B cell (primary cell): ENCODE data around the gene BTN3A1. TPM values are rescaled to one million over a fixed set of nuclear protein-coding genes. Genes with fewer than 3 reads are reported as not detected.

Experiments
- ATAC-seq: fragments of 200-7000 bp; cut with Tn5 transposase; one replicate; pipeline ENCODE4 v1.10.0; 2021; ENCODE audit warnings: low read depth, mild to moderate bottlenecking, moderate number of reproducible peaks, moderate library complexity
- CTCF ChIA-PET: fragments of 350-600 bp; sonication (Branson Sonifier 250); formaldehyde crosslinking; loops from one replicate; lab custom pipeline; 2021; ENCODE audit warnings: antibody characterized with exemption, inconsistent platforms; lab: Charles Lee
- POLR2A ChIA-PET: fragments of 350-600 bp; sonication (Branson Sonifier 250); formaldehyde crosslinking; loops from one replicate; lab custom pipeline; 2021; ENCODE audit warnings: antibody characterized with exemption; lab: Charles Lee
- DNase-seq: peaks from one replicate; pipeline ENCODE4 v3.0.0; 2013
- H2AFZ ChIP-seq: 2 replicates; pipeline ENCODE4 v1.6.1; 2012; ENCODE audit warnings: mild to moderate bottlenecking, low read depth, low read length; ENCODE audit not compliant: insufficient read depth, poor library complexity, severe bottlenecking
- H3K27ac ChIP-seq, 2 donors: 1 replicate in 1 of 2; 2 replicates in 1 of 2; pipeline ENCODE4 v1.5.1; 2012 to 2013; ENCODE audit warnings: low read length in 2 of 2, mild to moderate bottlenecking in 2 of 2, moderate library complexity in 1 of 2
- H3K27me3 ChIP-seq, 4 experiments: fragments of 200-600 bp in 1 of 4; sonication (generic) in 1 of 4; replicated peaks in 1 of 4; 1 replicate in 2 of 4; 2 replicates in 2 of 4; pipeline versions ENCODE4 v1.6.1 to v1.7.0; 2013 to 2016; ENCODE audit warnings: low read length in 3 of 4, mild to moderate bottlenecking in 2 of 4, mixed read lengths in 1 of 4, moderate library complexity in 1 of 4; ENCODE audit not compliant: insufficient read depth in 4 of 4, control insufficient read depth in 3 of 4; ENCODE audit errors: control extremely low read depth in 1 of 4
- H3K36me3 ChIP-seq, 2 experiments: replicated peaks in 1 of 2; 1 replicate in 1 of 2; 2 replicates in 1 of 2; pipeline versions ENCODE4 v1.6.1 to v1.7.1; 2013; ENCODE audit warnings: low read length in 1 of 2; ENCODE audit not compliant: insufficient read depth in 2 of 2, control insufficient read depth in 1 of 2; ENCODE audit errors: control extremely low read depth in 1 of 2, extremely low read depth in 1 of 2
- H3K4me1 ChIP-seq, 2 donors: fragments of 200-600 bp in 1 of 2; sonication (generic) in 1 of 2; 1 replicate in 1 of 2; 2 replicates in 1 of 2; pipeline versions ENCODE4 v1.5.1 to v1.6.1; 2013 to 2017; ENCODE audit warnings: low read length in 2 of 2; ENCODE audit not compliant: control insufficient read depth in 2 of 2, insufficient read depth in 2 of 2
- H3K4me2 ChIP-seq: replicated peaks from 2 replicates; pipeline ENCODE3; 2012; ENCODE audit warnings: mild to moderate bottlenecking, low read depth, low read length; ENCODE audit not compliant: poor library complexity, severe bottlenecking
- H3K4me3 ChIP-seq, 5 experiments: fragments of 200-600 bp in 1 of 5; sonication (generic) in 1 of 5; 1 replicate in 3 of 5; 2 replicates in 2 of 5; pipeline versions ENCODE4 v1.5.1 to v1.7.0; 2011 to 2016; ENCODE audit warnings: low read length in 4 of 5, mild to moderate bottlenecking in 4 of 5, low read depth in 2 of 5, control low read depth in 1 of 5, moderate library complexity in 1 of 5; ENCODE audit not compliant: insufficient read depth in 1 of 5; ENCODE audit errors: control extremely low read depth in 1 of 5, extremely low read depth in 1 of 5
- H3K79me2 ChIP-seq: fragments of 200-600 bp; sonication (generic); one replicate; pipeline ENCODE4 v1.6.0; 2016; ENCODE audit warnings: low read length; ENCODE audit not compliant: control insufficient read depth, insufficient read depth
- H3K9ac ChIP-seq: fragments of 200-600 bp; sonication (generic); 2 replicates; pipeline ENCODE4 v1.6.1; 2017; ENCODE audit warnings: mild to moderate bottlenecking, low read length, moderate library complexity
- H3K9me3 ChIP-seq, 3 donors: one replicate each; pipeline versions ENCODE4 v1.6.1 to v1.7.1; 2013; ENCODE audit warnings: low read length in 2 of 3; ENCODE audit not compliant: control insufficient read depth in 2 of 3, insufficient read depth in 1 of 3; ENCODE audit errors: control extremely low read depth in 1 of 3
- H4K20me1 ChIP-seq: 2 replicates; pipeline ENCODE4 v1.6.0; 2012; ENCODE audit warnings: mild to moderate bottlenecking, low read length; ENCODE audit not compliant: insufficient read depth, control insufficient read depth, poor library complexity, severe bottlenecking
- H3K27ac Mint-ChIP-seq: one replicate; pipeline ENCODE4 v1.8.0; 2021; ENCODE audit warnings: mixed read lengths
- H3K27me3 Mint-ChIP-seq: one replicate; pipeline ENCODE4 v1.8.0; 2021; ENCODE audit warnings: mixed read lengths
- H3K4me1 Mint-ChIP-seq: one replicate; pipeline ENCODE4 v1.8.0; 2021; ENCODE audit warnings: mixed read lengths
- H3K4me3 Mint-ChIP-seq: one replicate; pipeline ENCODE4 v1.8.0; 2021; ENCODE audit warnings: mixed read lengths
- H3K9me3 Mint-ChIP-seq: one replicate; pipeline ENCODE4 v1.8.0; 2022; ENCODE audit warnings: mixed read lengths; ENCODE audit not compliant: insufficient read depth
- CTCF ChIP-seq: fragments of 200-600 bp; IDR thresholded peaks from one replicate; pipeline ENCODE4 v1.8.0; 2022; ENCODE audit warnings: antibody characterized with exemption, mild to moderate bottlenecking
- EZH2 ChIP-seq: IDR thresholded peaks from 2 replicates; pipeline ENCODE4 v1.6.1; 2012; ENCODE audit warnings: borderline replicate concordance, low read depth, mild to moderate bottlenecking, moderate library complexity, low read length; ENCODE audit not compliant: insufficient read depth, poor library complexity, severe bottlenecking
- WGBS: methylation state at CpG from one replicate; pipeline ENCODE4 v1.1.5; 2013; ENCODE audit warnings: missing lambda C conversion rate; ENCODE audit not compliant: insufficient coverage; 5-methylcytosine and 5-hydroxymethylcytosine counted together
- intact Hi-C: fragments of 100-400 bp; cut with micrococcal nuclease; formaldehyde crosslinking; loops from one replicate; pipeline ENCODE4 v1.10.0; 2022
- polyA plus RNA-seq: library from polyadenylated mRNA; depleted of rRNA; stranded (reverse); fragments of >200 nt; gene quantifications from 2 replicates; pipeline ENCODE4 v1.2.3, GENCODE V29; 2012
- total RNA-seq, 2 donors: library from RNA; stranded (reverse); fragments of 120-200 nt in 1 of 2; gene quantifications; 1 replicate in 1 of 2; 2 replicates in 1 of 2; pipeline versions ENCODE4 v1.2.3 to v1.2.4, GENCODE V29; 2013 to 2022

The BTN3A1 gene
- total and polyA plus RNA-seq, 2 donors (not counting 1 experiment from before 2014, with no cell fraction given) = 133 to 175 TPM

- H3K9me3 ChIP-seq = no peaks in the 10 kb centered on the region
- ChIA-PET CTCF (no interaction called here), POLR2A (no interaction called here)
- Mint-ChIP-seq H3K4me1 (peaks cover 72% of the 10 kb centered on the region), H3K4me3 (peak within 1 kb of the TSS; percentile 100), H3K27me3 (no peaks in the 10 kb centered on the region), H3K27ac (peak within 1 kb of the TSS; percentile 98), H3K9me3 (no peaks in the 10 kb centered on the region)
- peak within 1 kb of the TSS; percentile 77 to 89 for H3K27ac ChIP-seq
- peak within 1 kb of the TSS; percentile 75 to 96 (median 92) for H3K4me3 ChIP-seq
- H4K20me1 ChIP-seq = peaks cover 5% of the 10 kb centered on the region
- peak within 1 kb of the TSS; percentile 97 for H3K9ac ChIP-seq
- H2AFZ ChIP-seq = peak within 1 kb of the TSS; percentile 99
- no peaks in the 10 kb centered on the region for H3K27me3 ChIP-seq
- peaks cover 30 to 47% of the 10 kb centered on the region in 2 donors for H3K4me1 ChIP-seq
- DNase-seq = peak; percentile 89
- intact Hi-C loops = loop anchor here (1.0 to 5.0 kb wide), 7 partner anchors 16 to 110 kb away; partner anchors contain the start of genes BTN3A3 and HMGN4
- peaks cover 41% of the 10 kb centered on the region for H3K79me2 ChIP-seq
- peaks cover 0 to 44% of the 10 kb centered on the region in 2 experiments for H3K36me3 ChIP-seq
- under 1% methylated on average over 22 of the region's 31 CpGs for WGBS
- no peak for TF ChIP-seq EZH2
- TF ChIP-seq CTCF = no peak
- peak within 1 kb of the TSS; percentile 82 for H3K4me2 ChIP-seq
- peak; percentile 96 for ATAC-seq
Observed at GRCh38 chr6:26457806-26458688, 56.0 kb downstream of the BTN3A1 start, which contains the start of gene BTN2A1. Gene BTN2A1 (plus strand): TSS chr6:26457955. CDS start chr6:26458637, 682 bp downstream.
